Ramos (cell line): ENCODE measurements around the gene CCNJL.

Experiments used
- in situ Hi-C: fragments of 300-500 bp; cut with MboI; formaldehyde crosslinking; loops from one replicate; pipeline ENCODE4 v1.14.3; 2022; ENCODE audit warnings: low sequenced_read_pairs; ENCODE audit not compliant: unreplicated experiment

Gene CCNJL

GRCh38 chr5:160339406-160340130, 27.2 kb upstream of the CCNJL start:
- in situ Hi-C loops, result loop anchor here (10.0 kb wide), 1 partner anchor 145 kb away; no protein-coding TSS in a partner anchor

GRCh38 chr5:160334716-160335115, 22.4 kb upstream of the CCNJL start:
- in situ Hi-C loops, result loop anchor here (10.0 kb wide), 1 partner anchor 140 kb away; no protein-coding TSS in a partner anchor

GRCh38 chr5:160333721-160334120, 21.4 kb upstream of the CCNJL start:
- in situ Hi-C loops, result loop anchor here (10.0 kb wide), 1 partner anchor 139 kb away; no protein-coding TSS in a partner anchor

GRCh38 chr5:160330212-160330611, 17.8 kb upstream of the CCNJL start:
- in situ Hi-C loops, result loop anchor here (10.0 kb wide), 1 partner anchor 135 kb away; no protein-coding TSS in a partner anchor

GRCh38 chr5:160327818-160328217, 15.5 kb upstream of the CCNJL start:
- in situ Hi-C loops, result no loop called here

- in situ Hi-C loops, result no loop called here
Observed at GRCh38 chr5:160326981-160327380, 14.6 kb upstream of the CCNJL start.

- in situ Hi-C loops, result no loop called here
Observed at GRCh38 chr5:160325716-160326115, 13.4 kb upstream of the CCNJL start.

- in situ Hi-C loops, result no loop called here
Observed at GRCh38 chr5:160324886-160325285, 12.5 kb upstream of the CCNJL start.

GRCh38 chr5:160318409-160318808, 6.0 kb upstream of the CCNJL start:
- in situ Hi-C loops, result no loop called here

- in situ Hi-C loops, result no loop called here
Observed at GRCh38 chr5:160317434-160317833, 5.1 kb upstream of the CCNJL start.

- in situ Hi-C loops, result no loop called here
Observed at GRCh38 chr5:160315968-160316367, 3.6 kb upstream of the CCNJL start.

GRCh38 chr5:160312960-160313727, 780 bp upstream of the CCNJL start:
- in situ Hi-C loops, result no loop called here

GRCh38 chr5:160311491-160312133, 752 bp downstream of the CCNJL start:
- in situ Hi-C loops, result no loop called here

- in situ Hi-C loops, result no loop called here
Observed at GRCh38 chr5:160310552-160311295, 1.6 kb downstream of the CCNJL start.

GRCh38 chr5:160310140-160310539, 2.2 kb downstream of the CCNJL start:
- in situ Hi-C loops, result no loop called here

GRCh38 chr5:160306696-160307095, 5.7 kb downstream of the CCNJL start:
- in situ Hi-C loops, result no loop called here

- in situ Hi-C loops, result no loop called here
Observed at GRCh38 chr5:160305319-160305718, 7.0 kb downstream of the CCNJL start.

GRCh38 chr5:160303690-160304089, 8.7 kb downstream of the CCNJL start:
- in situ Hi-C loops, result no loop called here

GRCh38 chr5:160298189-160298588, 14.2 kb downstream of the CCNJL start:
- in situ Hi-C loops, result no loop called here

GRCh38 chr5:160297776-160298175, 14.6 kb downstream of the CCNJL start:
- in situ Hi-C loops, result no loop called here
